ENCODE data around the gene TXNRD2. TPM values are rescaled to one million over a fixed set of nuclear protein-coding genes. Genes with fewer than 3 reads are reported as not detected.

TXNRD2 gene
- total and polyA plus RNA-seq, 7 donors = 13.7 to 35.1 (median 21.1) TPM

DNA sequence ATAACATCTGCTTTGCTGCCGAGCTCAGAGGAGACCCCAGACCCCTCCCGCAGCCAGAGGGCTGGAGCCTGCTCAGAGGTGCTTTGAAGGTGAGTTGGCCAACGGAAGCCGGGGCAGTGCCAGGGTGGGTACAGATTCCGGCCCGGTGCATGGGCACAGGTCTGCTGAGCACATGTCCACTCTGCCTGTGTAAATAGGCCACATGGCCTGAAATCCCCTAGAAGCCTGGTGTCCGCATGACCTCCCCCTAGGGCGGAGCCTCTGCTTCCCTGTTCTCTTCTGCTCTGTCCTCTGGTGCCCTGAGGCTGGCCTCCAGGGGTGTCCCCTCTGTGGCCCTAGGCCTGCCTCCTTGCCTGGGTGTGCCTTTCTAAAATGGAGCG lies 19.6 kb upstream of the TXNRD2 start:
- no peaks in the 10 kb centered on the region for H3K27me3 ChIP-seq (ENCODE audit: insufficient read depth in 3 of 3, low read length in 2 of 3)
- 64 to 84% (median 70%) methylated on average over 7 to 9 of the region's 9 CpGs for WGBS, 3 donors
- TF ChIP-seq, protein P1, sequence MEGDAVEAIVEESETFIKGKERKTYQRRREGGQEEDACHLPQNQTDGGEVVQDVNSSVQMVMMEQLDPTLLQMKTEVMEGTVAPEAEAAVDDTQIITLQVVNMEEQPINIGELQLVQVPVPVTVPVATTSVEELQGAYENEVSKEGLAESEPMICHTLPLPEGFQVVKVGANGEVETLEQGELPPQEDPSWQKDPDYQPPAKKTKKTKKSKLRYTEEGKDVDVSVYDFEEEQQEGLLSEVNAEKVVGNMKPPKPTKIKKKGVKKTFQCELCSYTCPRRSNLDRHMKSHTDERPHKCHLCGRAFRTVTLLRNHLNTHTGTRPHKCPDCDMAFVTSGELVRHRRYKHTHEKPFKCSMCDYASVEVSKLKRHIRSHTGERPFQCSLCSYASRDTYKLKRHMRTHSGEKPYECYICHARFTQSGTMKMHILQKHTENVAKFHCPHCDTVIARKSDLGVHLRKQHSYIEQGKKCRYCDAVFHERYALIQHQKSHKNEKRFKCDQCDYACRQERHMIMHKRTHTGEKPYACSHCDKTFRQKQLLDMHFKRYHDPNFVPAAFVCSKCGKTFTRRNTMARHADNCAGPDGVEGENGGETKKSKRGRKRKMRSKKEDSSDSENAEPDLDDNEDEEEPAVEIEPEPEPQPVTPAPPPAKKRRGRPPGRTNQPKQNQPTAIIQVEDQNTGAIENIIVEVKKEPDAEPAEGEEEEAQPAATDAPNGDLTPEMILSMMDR (IDR thresholded peaks at IDR 0.05) = no peak
- H3K9me3 ChIP-seq = no peaks in the 10 kb centered on the region
- H3K36me3 ChIP-seq (ENCODE audit: insufficient read depth in 1 of 2, low read depth in 1 of 2) = peaks cover 0 to 33% of the 10 kb centered on the region in 2 donors
- ATAC-seq (peak; percentile 2 to 24 (median 8)), DNase-seq (peak in 1 of 2 donors; percentile 9)
- H3K4me3 ChIP-seq = no peak overlapping the region
- H3K27ac ChIP-seq = no peak overlapping the region
- intact Hi-C loops (cut with DNase I) = no loop called here
- peaks cover 24% of the 10 kb centered on the region for H3K4me1 ChIP-seq

DNA sequence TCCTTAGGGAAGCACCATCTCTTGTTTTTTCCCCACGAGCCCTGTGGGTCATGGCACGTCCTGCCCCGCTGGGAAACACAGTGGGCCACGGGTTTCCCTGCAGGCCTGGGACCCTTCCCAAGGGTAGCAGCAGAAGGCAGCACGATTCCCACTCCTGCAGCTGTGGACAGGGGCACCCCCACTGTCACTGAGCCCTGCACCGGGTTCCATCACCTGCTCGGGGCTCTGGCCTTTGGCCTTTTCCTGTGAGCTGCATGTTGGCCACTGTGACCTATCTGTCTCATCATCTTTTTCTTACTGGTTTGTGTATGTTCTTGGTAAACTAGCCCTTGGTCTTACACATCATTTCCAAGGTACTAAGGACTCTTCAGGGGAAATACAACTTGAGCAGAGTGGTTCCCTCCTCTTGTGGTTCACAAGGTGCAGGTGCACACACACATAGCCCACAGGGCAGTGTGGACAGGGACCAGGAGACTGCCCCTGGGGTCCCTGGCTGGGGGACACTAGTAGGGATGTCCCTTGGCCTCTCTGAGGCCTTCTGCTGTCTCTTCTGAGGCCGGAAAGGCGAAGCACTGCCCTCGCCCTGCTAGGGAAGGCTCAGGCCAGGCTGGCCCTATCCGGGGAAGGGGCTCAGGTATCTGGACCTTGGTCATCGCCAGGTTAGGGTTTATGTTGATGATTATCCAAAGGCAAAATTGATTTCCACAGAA lies 19.0 kb upstream of the TXNRD2 start:
- intact Hi-C loops (cut with DNase I) = no loop called here
- WGBS, 3 donors = 75 to 84% (median 77%) methylated on average over 12 of the region's 12 CpGs
- TF ChIP-seq, protein P1 (IDR thresholded peaks at IDR 0.05) = no peak
- ATAC-seq = no peak
- no peak overlapping the region for H3K4me3 ChIP-seq
- peak in 1 of 2 donors; percentile 9 for DNase-seq
- peaks cover 0 to 30% of the 10 kb centered on the region in 2 donors for H3K36me3 ChIP-seq (ENCODE audit: insufficient read depth in 1 of 2, low read depth in 1 of 2)
- no peaks in the 10 kb centered on the region for H3K9me3 ChIP-seq
- H3K4me1 ChIP-seq = peaks cover 24% of the 10 kb centered on the region
- H3K27me3 ChIP-seq (ENCODE audit: insufficient read depth in 3 of 3, low read length in 2 of 3) = no peaks in the 10 kb centered on the region
- no peak overlapping the region for H3K27ac ChIP-seq

DNA sequence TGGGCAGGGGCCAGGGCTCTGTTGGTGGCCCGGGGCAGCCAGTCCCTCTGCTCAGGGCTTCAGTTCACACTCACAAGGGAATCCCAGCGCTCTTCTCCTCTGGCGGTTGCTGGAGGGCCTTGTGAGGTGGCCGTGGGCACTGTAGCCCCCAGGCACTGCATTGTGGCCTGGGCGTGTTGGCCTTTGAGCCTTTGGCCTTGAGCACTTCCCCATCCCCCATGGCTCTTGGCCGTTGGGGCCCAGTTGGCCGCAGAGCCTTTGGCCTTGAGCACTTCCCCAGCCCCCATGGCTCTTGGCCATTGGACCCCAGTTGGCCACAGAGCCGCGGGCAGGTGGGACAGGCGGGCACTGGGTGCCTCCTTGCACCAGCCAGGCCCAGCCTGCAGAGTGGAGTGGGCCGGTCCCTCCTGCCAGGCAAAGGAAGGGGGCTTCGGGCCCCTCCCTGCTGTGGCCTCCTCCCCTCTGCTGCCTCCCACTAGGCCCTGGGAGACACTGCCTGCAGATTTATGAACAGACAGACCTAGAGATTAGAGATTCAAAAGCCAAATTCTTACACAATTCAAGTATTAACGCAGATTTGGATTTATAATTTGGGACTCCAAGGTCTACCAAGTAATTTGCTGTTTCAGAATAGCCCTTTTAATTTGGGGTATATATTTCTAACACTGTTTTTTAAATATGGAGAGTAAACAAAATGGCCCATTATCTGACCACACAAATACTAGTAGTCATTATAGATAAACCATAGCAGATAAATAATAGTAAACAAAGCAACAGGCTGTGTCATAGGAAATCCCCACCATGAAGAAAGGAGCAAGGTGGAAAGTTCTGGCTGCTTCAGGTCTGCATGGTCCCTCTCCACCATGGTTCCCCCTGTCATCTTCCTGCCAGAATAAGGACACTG lies 18.2 kb upstream of the TXNRD2 start:
- H3K4me1 ChIP-seq = peaks cover 24% of the 10 kb centered on the region
- no peaks in the 10 kb centered on the region for H3K9me3 ChIP-seq
- no peaks in the 10 kb centered on the region for H3K27me3 ChIP-seq (ENCODE audit: insufficient read depth in 3 of 3, low read length in 2 of 3)
- WGBS, 3 donors = 51 to 60% (median 56%) methylated on average over 12 to 13 of the region's 13 CpGs
- peaks cover 0 to 23% of the 10 kb centered on the region in 2 donors for H3K36me3 ChIP-seq (ENCODE audit: insufficient read depth in 1 of 2, low read depth in 1 of 2)
- ATAC-seq (no peak), DNase-seq (peak in 1 of 2 donors; percentile 17)
- TF ChIP-seq, protein P1 (IDR thresholded peaks at IDR 0.05) = no peak
- H3K27ac ChIP-seq = peak overlapping the region; percentile 9
- intact Hi-C loops (cut with DNase I) = no loop called here
- peak overlapping the region; percentile 6 for H3K4me3 ChIP-seq

DNA sequence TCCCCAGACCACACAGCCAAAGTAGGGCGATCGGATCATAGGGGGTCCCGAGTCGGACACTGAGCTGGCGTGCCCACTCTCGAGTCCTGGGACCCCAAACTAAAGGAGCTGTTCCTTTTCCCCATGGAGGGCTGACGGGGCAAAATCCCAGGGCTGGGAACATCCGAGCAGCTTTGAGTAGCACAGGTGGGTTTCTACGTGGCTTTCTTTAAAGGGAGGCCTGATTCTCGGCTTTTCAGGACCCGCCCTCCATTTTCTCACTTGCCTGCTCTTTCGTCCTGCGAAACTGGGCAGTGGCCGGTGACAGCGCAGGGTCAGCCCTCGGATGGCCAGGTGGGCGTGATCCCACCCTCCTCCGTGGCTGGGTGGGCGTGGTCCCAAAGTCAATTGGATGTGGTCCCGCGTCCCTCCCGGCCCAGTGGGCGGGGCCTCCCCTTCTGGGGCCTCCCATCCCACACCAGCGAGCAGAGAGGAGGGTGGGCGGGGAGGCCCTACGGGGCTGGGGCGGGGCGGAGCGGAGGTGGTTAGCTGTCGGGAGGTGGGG lies 17.5 kb upstream of the TXNRD2 start:
- TF ChIP-seq, protein P1 (IDR thresholded peaks at IDR 0.05) = no peak
- Histone ChIP-seq H3K27me3 (ENCODE audit: insufficient read depth in 3 of 3, low read length in 2 of 3) (no peaks in the 10 kb centered on the region), H3K9me3 (no peaks in the 10 kb centered on the region), H3K4me3 (peak overlapping the region; percentile 6), H3K4me1 (peaks cover 24% of the 10 kb centered on the region), H3K27ac (no peak overlapping the region), H3K36me3 (ENCODE audit: insufficient read depth in 1 of 2, low read depth in 1 of 2) (peaks cover 0 to 16% of the 10 kb centered on the region in 2 donors)
- intact Hi-C loops (cut with DNase I) = no loop called here
- DNase-seq (peak; percentile 72 to 78), ATAC-seq (peak in 2 of 4 donors; percentile 15)
- WGBS, 3 donors = 57 to 61% (median 58%) methylated on average over 29 to 30 of the region's 30 CpGs
